ENCODE data around the gene MDC1. TPM values are rescaled to one million over a fixed set of nuclear protein-coding genes. Genes with fewer than 3 reads are reported as not detected.

MDC1 gene
- total RNA-seq, 1 donor: 4.7 TPM

DNA sequence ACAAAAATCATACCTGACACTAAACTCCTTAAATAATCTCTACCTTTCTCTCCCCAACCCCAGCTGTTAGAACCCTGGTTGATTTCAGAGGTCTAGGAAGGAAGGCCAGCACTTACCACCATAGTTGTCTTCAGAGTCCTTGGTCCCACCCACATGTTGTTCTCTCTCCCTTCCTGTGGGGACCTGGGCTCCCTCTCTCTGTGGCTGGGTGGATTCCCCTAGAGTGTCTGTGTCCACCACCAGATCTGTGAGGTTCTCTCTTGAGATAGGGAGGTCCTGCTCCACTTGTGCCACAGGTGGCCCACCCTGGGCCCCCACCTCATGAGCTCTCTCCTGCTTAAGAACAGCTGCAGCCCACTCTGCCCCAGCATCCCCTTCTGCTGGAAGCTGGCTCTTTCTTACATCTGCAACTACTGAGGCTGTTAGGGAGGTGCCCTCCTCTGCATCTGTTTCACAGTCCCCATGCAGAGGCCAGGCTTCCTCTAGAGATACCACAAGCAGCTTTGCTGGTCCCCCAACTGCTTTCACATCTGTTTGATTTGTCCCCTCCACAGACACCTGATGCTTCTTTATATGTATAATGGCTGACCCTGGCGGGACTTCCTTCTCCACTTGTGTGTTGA lies 5.2 kb downstream of the MDC1 start:
- no peak overlapping the region for H3K4me3 ChIP-seq (ENCODE audit: low read depth, low read length)
- TF ChIP-seq, protein P1, sequence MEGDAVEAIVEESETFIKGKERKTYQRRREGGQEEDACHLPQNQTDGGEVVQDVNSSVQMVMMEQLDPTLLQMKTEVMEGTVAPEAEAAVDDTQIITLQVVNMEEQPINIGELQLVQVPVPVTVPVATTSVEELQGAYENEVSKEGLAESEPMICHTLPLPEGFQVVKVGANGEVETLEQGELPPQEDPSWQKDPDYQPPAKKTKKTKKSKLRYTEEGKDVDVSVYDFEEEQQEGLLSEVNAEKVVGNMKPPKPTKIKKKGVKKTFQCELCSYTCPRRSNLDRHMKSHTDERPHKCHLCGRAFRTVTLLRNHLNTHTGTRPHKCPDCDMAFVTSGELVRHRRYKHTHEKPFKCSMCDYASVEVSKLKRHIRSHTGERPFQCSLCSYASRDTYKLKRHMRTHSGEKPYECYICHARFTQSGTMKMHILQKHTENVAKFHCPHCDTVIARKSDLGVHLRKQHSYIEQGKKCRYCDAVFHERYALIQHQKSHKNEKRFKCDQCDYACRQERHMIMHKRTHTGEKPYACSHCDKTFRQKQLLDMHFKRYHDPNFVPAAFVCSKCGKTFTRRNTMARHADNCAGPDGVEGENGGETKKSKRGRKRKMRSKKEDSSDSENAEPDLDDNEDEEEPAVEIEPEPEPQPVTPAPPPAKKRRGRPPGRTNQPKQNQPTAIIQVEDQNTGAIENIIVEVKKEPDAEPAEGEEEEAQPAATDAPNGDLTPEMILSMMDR (IDR thresholded peaks at IDR 0.05; ENCODE audit: insufficient read depth, low read depth, low read length): no peak
- no peak for DNase-seq (ENCODE audit: low read depth)

DNA sequence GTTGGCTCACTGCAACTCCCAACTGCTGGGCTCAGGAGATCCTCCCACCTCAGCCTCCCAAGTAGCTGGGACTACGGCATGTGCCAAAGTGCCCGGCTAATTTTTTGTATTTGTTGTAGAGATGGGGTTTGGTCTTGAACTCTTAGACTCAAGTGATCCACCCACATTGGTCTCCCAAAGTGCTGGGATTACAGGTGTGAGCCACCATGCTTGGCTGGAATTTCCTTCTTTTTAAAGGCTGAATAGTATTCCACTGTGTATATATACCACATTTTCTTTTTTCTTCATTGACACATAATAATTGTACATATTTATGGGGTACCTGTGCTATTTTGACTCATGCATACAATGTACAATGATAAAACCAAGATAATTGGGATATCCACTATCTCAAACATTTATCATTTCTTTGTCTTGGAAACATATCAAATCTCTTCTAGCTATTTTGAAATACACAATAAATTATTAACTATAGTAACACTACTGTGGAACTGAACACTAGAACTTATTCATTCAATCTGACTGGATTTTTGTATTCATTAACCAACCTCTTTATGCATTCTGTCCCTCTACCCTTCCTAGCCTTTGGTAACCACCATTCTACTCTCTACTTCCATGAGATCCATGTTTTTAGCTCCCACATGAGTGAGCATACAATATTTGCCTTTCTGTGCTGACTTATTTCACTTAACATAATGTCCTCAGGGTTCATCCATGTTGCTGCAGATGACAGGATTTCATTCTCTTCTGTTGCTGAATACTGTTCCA lies 7.8 kb downstream of the MDC1 start:
- DNase-seq (ENCODE audit: low read depth): no peak
- H3K4me3 ChIP-seq (ENCODE audit: low read depth, low read length): no peak overlapping the region
- TF ChIP-seq, protein P1 (IDR thresholded peaks at IDR 0.05; ENCODE audit: insufficient read depth, low read depth, low read length): no peak

DNA sequence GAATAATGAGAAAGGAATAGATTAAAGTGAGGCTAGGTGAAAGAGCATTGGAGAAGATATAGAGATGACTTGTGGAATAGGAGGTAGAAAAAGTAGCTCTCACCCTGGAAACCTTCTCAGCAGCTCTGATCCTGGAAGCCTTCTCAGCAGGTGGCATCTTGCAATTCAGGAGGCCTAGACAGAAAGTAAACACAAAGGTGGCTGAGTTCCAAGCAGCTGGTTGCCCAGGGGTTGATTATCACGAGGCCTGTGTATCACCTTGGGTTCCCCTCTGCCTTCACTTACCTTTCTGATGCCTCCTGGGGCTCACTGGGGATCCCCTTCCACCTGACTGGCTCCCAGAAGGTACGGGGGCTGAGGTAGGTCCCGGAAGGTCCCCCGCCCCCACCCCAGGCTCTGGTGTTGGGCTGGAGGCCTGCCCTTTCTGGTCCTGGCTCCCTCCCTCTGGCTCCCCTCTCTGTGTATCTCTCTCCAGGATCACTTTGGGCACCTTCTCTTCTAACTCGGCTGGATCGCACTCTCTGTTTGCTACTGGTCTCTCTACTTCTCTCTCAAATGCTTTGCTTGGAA lies 9.7 kb downstream of the MDC1 start:
- no peak for DNase-seq (ENCODE audit: low read depth)
- TF ChIP-seq, protein P1 (IDR thresholded peaks at IDR 0.05; ENCODE audit: insufficient read depth, low read depth, low read length): no peak

GRCh38 chr6:30705620-30706019 lies 11.5 kb downstream of the MDC1 start:
- TF ChIP-seq, protein P1 (IDR thresholded peaks at IDR 0.05; ENCODE audit: insufficient read depth, low read depth, low read length): no peak
- no peak overlapping the region for H3K4me3 ChIP-seq (ENCODE audit: low read depth, low read length)

More for the DNA sequence above, 9.7 kb downstream of the MDC1 start:
- no peak overlapping the region for H3K4me3 ChIP-seq (ENCODE audit: low read depth, low read length)

GRCh38 chr6:30703821-30704220 lies 13.3 kb downstream of the MDC1 start:
- no peak for DNase-seq (ENCODE audit: low read depth)
- TF ChIP-seq, protein P1 (IDR thresholded peaks at IDR 0.05; ENCODE audit: insufficient read depth, low read depth, low read length): no peak
- no peak overlapping the region for H3K4me3 ChIP-seq (ENCODE audit: low read depth, low read length)

More at GRCh38 chr6:30705620-30706019, 11.5 kb downstream of the MDC1 start:
- no peak for DNase-seq (ENCODE audit: low read depth)

- no peak overlapping the region for H3K4me3 ChIP-seq (ENCODE audit: low read depth, low read length)
- TF ChIP-seq, protein P1 (IDR thresholded peaks at IDR 0.05; ENCODE audit: insufficient read depth, low read depth, low read length): no peak
- no peak for DNase-seq (ENCODE audit: low read depth)
Measured at GRCh38 chr6:30703011-30703410, 14.1 kb downstream of the MDC1 start.
